ENCODE results near the gene BEND7. TPM values are rescaled to one million over a fixed set of nuclear protein-coding genes. Genes with fewer than 3 reads are reported as not detected.

BEND7 gene
- total and polyA plus RNA-seq, 7 donors = 5.3 to 27.2 (median 11.8) TPM

- no peak for TF ChIP-seq CTCF (IDR thresholded peaks at IDR 0.05)
- TF ChIP-seq POLR2AphosphoS5 (IDR thresholded peaks at IDR 0.05) = no peak
- no peak for TF ChIP-seq POLR2A (IDR thresholded peaks at IDR 0.05)
- TF ChIP-seq EP300 (IDR thresholded peaks at IDR 0.05) = no peak
- Histone ChIP-seq H3K27me3 (no peaks in the 10 kb centered on the region), H3K4me1 (no peaks in the 10 kb centered on the region), H3K36me3 (no peaks in the 10 kb centered on the region), H3K27ac (no peak overlapping the region), H3K4me3 (no peak overlapping the region), H3K9me3 (no peaks in the 10 kb centered on the region)
- intact Hi-C loops (cut with DNase I) = no loop called here
- no peak for DNase-seq
- 95% methylated on average over 3 of the region's 3 CpGs for WGBS, 2 donors
These were observed 127.7 kb downstream of the BEND7 start for GRCh38 chr10:13401142-13401541.

- Histone ChIP-seq H3K9me3 (no peaks in the 10 kb centered on the region), H3K27me3 (no peaks in the 10 kb centered on the region), H3K27ac (no peak overlapping the region), H3K4me1 (no peaks in the 10 kb centered on the region), H3K4me3 (no peak overlapping the region), H3K36me3 (no peaks in the 10 kb centered on the region)
- intact Hi-C loops (cut with DNase I) = no loop called here
- TF ChIP-seq POLR2AphosphoS5 (IDR thresholded peaks at IDR 0.05) (no peak), EP300 (IDR thresholded peaks at IDR 0.05) (no peak), CTCF (IDR thresholded peaks at IDR 0.05) (no peak), POLR2A (IDR thresholded peaks at IDR 0.05) (no peak)
- 82 to 86% methylated on average over 15 of the region's 15 CpGs for WGBS, 2 donors
- no peak for DNase-seq
These were observed 128.4 kb downstream of the BEND7 start for GRCh38 chr10:13400196-13400965.

GRCh38 chr10:13399752-13400151, 129.1 kb downstream of the BEND7 start:
- no peaks in the 10 kb centered on the region for H3K9me3 ChIP-seq
- WGBS, 2 donors = 87 to 88% methylated on average over 2 of the region's 2 CpGs
- DNase-seq = no peak
- no peak overlapping the region for H3K27ac ChIP-seq
- no peaks in the 10 kb centered on the region for H3K4me1 ChIP-seq
- H3K36me3 ChIP-seq = no peaks in the 10 kb centered on the region
- no peak for TF ChIP-seq POLR2AphosphoS5 (IDR thresholded peaks at IDR 0.05)
- TF ChIP-seq CTCF (IDR thresholded peaks at IDR 0.05) = no peak
- TF ChIP-seq POLR2A (IDR thresholded peaks at IDR 0.05) = no peak
- TF ChIP-seq EP300 (IDR thresholded peaks at IDR 0.05) = no peak
- intact Hi-C loops (cut with DNase I) = no loop called here
- no peaks in the 10 kb centered on the region for H3K27me3 ChIP-seq
- H3K4me3 ChIP-seq = no peak overlapping the region

GRCh38 chr10:13399236-13399635, 129.6 kb downstream of the BEND7 start:
- DNase-seq = no peak
- no peak for TF ChIP-seq CTCF (IDR thresholded peaks at IDR 0.05)
- no peak for TF ChIP-seq POLR2A (IDR thresholded peaks at IDR 0.05)
- TF ChIP-seq POLR2AphosphoS5 (IDR thresholded peaks at IDR 0.05) = no peak
- TF ChIP-seq EP300 (IDR thresholded peaks at IDR 0.05) = no peak
- 83 to 89% methylated on average over 8 of the region's 8 CpGs for WGBS, 2 donors
- Histone ChIP-seq H3K27ac (no peak overlapping the region), H3K4me3 (no peak overlapping the region), H3K36me3 (no peaks in the 10 kb centered on the region), H3K4me1 (no peaks in the 10 kb centered on the region), H3K9me3 (no peaks in the 10 kb centered on the region), H3K27me3 (no peaks in the 10 kb centered on the region)
- intact Hi-C loops (cut with DNase I) = no loop called here

DNA sequence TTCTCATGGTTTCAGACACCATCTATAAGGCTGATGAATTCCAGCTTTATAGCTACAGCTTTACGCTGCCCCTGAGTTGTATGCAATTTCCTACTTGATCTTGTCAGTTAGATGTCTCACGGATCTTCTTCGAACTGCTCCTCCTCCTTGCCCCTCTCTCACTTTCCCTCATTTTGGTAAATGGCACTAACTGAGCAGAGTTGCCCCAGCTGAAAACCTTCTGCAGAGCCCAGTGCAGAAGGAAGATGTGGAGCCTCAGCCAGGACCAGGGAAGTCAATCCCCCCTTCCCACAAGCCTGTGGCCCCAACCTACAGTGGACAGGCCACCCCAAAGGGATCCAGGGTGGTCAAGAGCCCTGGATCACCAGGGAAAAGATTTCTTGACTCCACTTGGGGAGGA, 131.8 kb downstream of the BEND7 start:
- no peak overlapping the region for H3K27ac ChIP-seq
- TF ChIP-seq POLR2A (IDR thresholded peaks at IDR 0.05) = no peak
- TF ChIP-seq CTCF (IDR thresholded peaks at IDR 0.05) = no peak
- TF ChIP-seq EP300 (IDR thresholded peaks at IDR 0.05) = no peak
- no peak for TF ChIP-seq POLR2AphosphoS5 (IDR thresholded peaks at IDR 0.05)
- WGBS, 2 donors = 96 to 98% methylated on average over 3 of the region's 3 CpGs

More for the DNA sequence above, 131.8 kb downstream of the BEND7 start:
- H3K4me1 ChIP-seq = no peaks in the 10 kb centered on the region
- H3K36me3 ChIP-seq = no peaks in the 10 kb centered on the region
- intact Hi-C loops (cut with DNase I) = no loop called here
- no peaks in the 10 kb centered on the region for H3K27me3 ChIP-seq
- H3K9me3 ChIP-seq = no peaks in the 10 kb centered on the region
- no peak overlapping the region for H3K4me3 ChIP-seq
- DNase-seq = no peak
